K562 (cell line): ENCODE data around the gene C9orf50. TPM values are rescaled to one million over a fixed set of nuclear protein-coding genes. Genes with fewer than 3 reads are reported as not detected.

Experiments used
- BACH1 ChIP-seq: fragments of 200-800 bp; sonication (Bioruptor generic); IDR thresholded peaks from 2 replicates; pipeline ENCODE4 v1.6.1; 2016; ENCODE audit warnings: missing genetic modification characterization, missing compliant biosample characterization
- CEBPG ChIP-seq, 3 experiments: fragments of 200-800 bp in 1 of 3; sonication (Bioruptor generic) in 1 of 3; sonication (generic) in 1 of 3; formaldehyde crosslinking in 1 of 3; IDR thresholded peaks in 2 of 3; conservative IDR thresholded peaks in 1 of 3; 2 replicates each; pipeline versions ENCODE4 v1.6.1 to v1.8.0; 2016 to 2022; ENCODE audit warnings: missing compliant biosample characterization in 2 of 3, missing genetic modification characterization in 2 of 3, mild to moderate bottlenecking in 1 of 3, missing genetic modification reagents in 1 of 3
- ERF ChIP-seq: fragments of 450-650 bp; formaldehyde crosslinking; IDR thresholded peaks from 2 replicates; pipeline ENCODE4 v1.4.0; 2020; ENCODE audit warnings: mild to moderate bottlenecking, mixed read lengths
- FOSL1 ChIP-seq: fragments of 200-800 bp; sonication (Bioruptor generic); conservative IDR thresholded peaks from 2 replicates; pipeline ENCODE4 v1.6.1; 2016; ENCODE audit warnings: missing genetic modification characterization, missing compliant biosample characterization
- NCOA1 ChIP-seq: fragments of 450-650 bp; IDR thresholded peaks from 2 replicates; pipeline ENCODE4 v1.6.1; 2016; ENCODE audit warnings: low read depth
- RBM22 ChIP-seq: fragments of 200-400 bp; formaldehyde crosslinking; IDR thresholded peaks from 2 replicates; pipeline ENCODE4 v1.6.1; 2018; ENCODE audit warnings: low read length, low read depth; ENCODE audit not compliant: poor library complexity, severe bottlenecking
- RHOXF2B ChIP-seq: fragments of 250-450 bp; sonication (Bioruptor Pico); conservative IDR thresholded peaks from 2 replicates; pipeline ENCODE4 v1.5.1; 2021
- SMAD1 ChIP-seq: fragments of 150-350 bp; IDR thresholded peaks from 2 replicates; pipeline ENCODE4 v1.6.1; 2014; ENCODE audit warnings: low read length, low read depth; ENCODE audit not compliant: partially characterized antibody
- SPI1 ChIP-seq: IDR thresholded peaks from 2 replicates; pipeline ENCODE4 v1.6.1; 2011; ENCODE audit warnings: low read depth, low read length, control low read depth, borderline replicate concordance
- ZBTB26 ChIP-seq: fragments of 450-650 bp; formaldehyde crosslinking; IDR thresholded peaks from 2 replicates; pipeline ENCODE4 v1.4.0; 2022; ENCODE audit warnings: missing genetic modification characterization
- ZNF395 ChIP-seq: fragments of 200-800 bp; sonication (Bioruptor generic); IDR thresholded peaks from 2 replicates; pipeline ENCODE4 v1.6.1; 2017; ENCODE audit warnings: missing genetic modification characterization, missing compliant biosample characterization
- polyA plus RNA-seq, 8 experiments: library from polyadenylated mRNA; depleted of rRNA in 4 of 8; stranded (reverse) in 5 of 8; unstranded in 3 of 8; fragments of >200 nt; fragmentation: Nextera tagmentation in 2 of 8; fragmentation: Illumina TruSeq in 1 of 8; extraction: Ambion mirVana in 2 of 8; extraction: Trizol in 1 of 8; gene quantifications; 2 replicates each; pipeline versions ENCODE4 v1.2.1 to v1.2.3, GENCODE V29; 2011 to 2014; ENCODE audit warnings: inconsistent platforms in 1 of 8, missing spikeins in 1 of 8
- total RNA-seq, 7 experiments: library from RNA; depleted of rRNA in 6 of 7; stranded (reverse); fragments of >200 nt in 6 of 7; fragmentation: Illumina TruSeq in 2 of 7; extraction: Trizol in 2 of 7; gene quantifications; 2 replicates each; pipeline versions ENCODE4 v1.2.1 to v1.2.3, GENCODE V29; 2011 to 2021; ENCODE audit warnings: low replicate concordance in 1 of 7
- TF ChIP-seq, protein P1 (sequence below): fragments of 250-450 bp; sonication (Bioruptor Pico); IDR thresholded peaks from 2 replicates; pipeline ENCODE4 v1.8.0; 2022; ENCODE audit warnings: moderate library complexity, mild to moderate bottlenecking, inconsistent platforms
- TF ChIP-seq, protein P2 (sequence below): fragments of 250-450 bp; sonication (Bioruptor Pico); IDR thresholded peaks from 2 replicates; pipeline ENCODE4 v1.8.0; 2021; ENCODE audit warnings: moderate library complexity, mild to moderate bottlenecking, inconsistent platforms
- TF ChIP-seq, protein P3 (sequence below): fragments of 450-650 bp; conservative IDR thresholded peaks from 2 replicates; pipeline ENCODE4 v1.6.1; 2016; ENCODE audit warnings: missing genetic modification characterization, low read depth, mild to moderate bottlenecking, control low read depth, missing compliant biosample characterization

Gene C9orf50
- total and polyA plus RNA-seq, 9 of the 15 experiments (the other 6 are each of a cell fraction or from before 2014, with no cell fraction given): not detected

GRCh38 chr9:129587487-129588262 lies 33.2 kb downstream of the C9orf50 start (continued):
- TF ChIP-seq ERF (CRISPR knock-in tag) (no peak), ZNF395 (CRISPR knock-in tag) (peak; percentile 94), SMAD1 (no peak), FOSL1 (tag) (peak; percentile 55), RBM22 (no peak), SPI1 (peak; percentile 40; the same call in 1 of the 2 replicates), NCOA1 (no peak), BACH1 (peak; percentile 82; the same call in 1 of the 2 replicates), RHOXF2B (CRISPR knock-in tag) (0 out of 2 replicates have a peak, but pooled peaks have one; percentile 40), CEBPG (CRISPR knock-in tag; IDR thresholded peaks at IDR 0.05) (peak; percentile 73; the same call in 1 of the 2 replicates), CEBPG (tag; conservative IDR thresholded peaks at IDR 0.05 in 1 of 2, IDR thresholded peaks at IDR 0.05 in 1 of 2) (peak; percentile 52 to 77; a peak in 3 of 4 replicates), ZBTB26 (peak; percentile 78; the same call in 1 of the 2 replicates)
- TF ChIP-seq, protein P1, sequence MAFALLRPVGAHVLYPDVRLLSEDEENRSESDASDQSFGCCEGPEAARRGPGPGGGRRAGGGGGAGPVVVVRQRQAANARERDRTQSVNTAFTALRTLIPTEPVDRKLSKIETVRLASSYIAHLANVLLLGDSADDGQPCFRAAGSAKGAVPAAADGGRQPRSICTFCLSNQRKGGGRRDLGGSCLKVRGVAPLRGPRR (CRISPR knock-in tag): peak; percentile 75; the same call in 1 of the 2 replicates
- TF ChIP-seq, protein P2, sequence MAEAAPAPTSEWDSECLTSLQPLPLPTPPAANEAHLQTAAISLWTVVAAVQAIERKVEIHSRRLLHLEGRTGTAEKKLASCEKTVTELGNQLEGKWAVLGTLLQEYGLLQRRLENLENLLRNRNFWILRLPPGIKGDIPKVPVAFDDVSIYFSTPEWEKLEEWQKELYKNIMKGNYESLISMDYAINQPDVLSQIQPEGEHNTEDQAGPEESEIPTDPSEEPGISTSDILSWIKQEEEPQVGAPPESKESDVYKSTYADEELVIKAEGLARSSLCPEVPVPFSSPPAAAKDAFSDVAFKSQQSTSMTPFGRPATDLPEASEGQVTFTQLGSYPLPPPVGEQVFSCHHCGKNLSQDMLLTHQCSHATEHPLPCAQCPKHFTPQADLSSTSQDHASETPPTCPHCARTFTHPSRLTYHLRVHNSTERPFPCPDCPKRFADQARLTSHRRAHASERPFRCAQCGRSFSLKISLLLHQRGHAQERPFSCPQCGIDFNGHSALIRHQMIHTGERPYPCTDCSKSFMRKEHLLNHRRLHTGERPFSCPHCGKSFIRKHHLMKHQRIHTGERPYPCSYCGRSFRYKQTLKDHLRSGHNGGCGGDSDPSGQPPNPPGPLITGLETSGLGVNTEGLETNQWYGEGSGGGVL (CRISPR knock-in tag): no peak
- TF ChIP-seq, protein P3, sequence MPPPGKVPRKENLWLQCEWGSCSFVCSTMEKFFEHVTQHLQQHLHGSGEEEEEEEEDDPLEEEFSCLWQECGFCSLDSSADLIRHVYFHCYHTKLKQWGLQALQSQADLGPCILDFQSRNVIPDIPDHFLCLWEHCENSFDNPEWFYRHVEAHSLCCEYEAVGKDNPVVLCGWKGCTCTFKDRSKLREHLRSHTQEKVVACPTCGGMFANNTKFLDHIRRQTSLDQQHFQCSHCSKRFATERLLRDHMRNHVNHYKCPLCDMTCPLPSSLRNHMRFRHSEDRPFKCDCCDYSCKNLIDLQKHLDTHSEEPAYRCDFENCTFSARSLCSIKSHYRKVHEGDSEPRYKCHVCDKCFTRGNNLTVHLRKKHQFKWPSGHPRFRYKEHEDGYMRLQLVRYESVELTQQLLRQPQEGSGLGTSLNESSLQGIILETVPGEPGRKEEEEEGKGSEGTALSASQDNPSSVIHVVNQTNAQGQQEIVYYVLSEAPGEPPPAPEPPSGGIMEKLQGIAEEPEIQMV (tag): peak; percentile 67; the same call in 1 of the 2 replicates
